ENCODE results near the gene NMNAT1. TPM values are rescaled to one million over a fixed set of nuclear protein-coding genes. Genes with fewer than 3 reads are reported as not detected.
"Not testable (repeated sequence)": the region's sequence is repeated elsewhere in the genome, so short reads cannot be mapped to it uniquely, and the experiment has no call there.

Gene NMNAT1
- total and polyA plus RNA-seq, 2 of the 8 experiments (the other 6 are each of a cell fraction or from before 2014, with no cell fraction given) = 2.0 to 2.5 TPM

- H3K4me1 ChIP-seq (replicated peaks in 1 of 4; ENCODE audit: control insufficient read depth in 3 of 4, insufficient read depth in 4 of 4, low read length in 3 of 4); H4K8ac ChIP-seq (ENCODE audit: extremely low read depth, insufficient read depth, low read length); CTCF ChIA-PET (ENCODE audit: partially characterized antibody); H2AFZ ChIP-seq (ENCODE audit: low read length); H3K27me3 ChIP-seq (replicated peaks in 1 of 4; ENCODE audit: control insufficient read depth in 3 of 4, extremely low read depth in 1 of 4, insufficient read depth in 3 of 4, low read length in 3 of 4); H2BK120ac ChIP-seq (replicated peaks; ENCODE audit: low read depth, low read length); H3K56ac ChIP-seq (replicated peaks; ENCODE audit: insufficient read length, low read depth, low read length); H3K36me3 ChIP-seq (ENCODE audit: control insufficient read depth in 2 of 4, insufficient read depth in 4 of 4, low read length in 3 of 4); DNase-seq (ENCODE audit: low read depth in 1 of 2, low spot score in 2 of 2); H3K18ac ChIP-seq (ENCODE audit: extremely low read depth, low read length); H2BK15ac ChIP-seq (ENCODE audit: low read length); H3K4ac ChIP-seq (replicated peaks; ENCODE audit: insufficient read length, low read depth, low read length); H3K27ac ChIP-seq (ENCODE audit: low read depth, low read length); H3K4me3 ChIP-seq (ENCODE audit: extremely low read depth in 1 of 4, insufficient read depth in 2 of 4, low read depth in 3 of 4, low read length in 4 of 4); H3K4me2 ChIP-seq (ENCODE audit: insufficient read depth in 1 of 2, low read depth in 2 of 2, low read length in 2 of 2); H4K20me1 ChIP-seq (replicated peaks in 1 of 2; ENCODE audit: control insufficient read depth in 1 of 2, insufficient read depth in 2 of 2, low read length in 2 of 2); H2BK5ac ChIP-seq (ENCODE audit: low read depth, low read length); H3K9ac ChIP-seq (replicated peaks in 1 of 4; ENCODE audit: extremely low read depth in 1 of 4, low read depth in 3 of 4, low read length in 3 of 4); H3K79me1 ChIP-seq (ENCODE audit: low read depth, low read length); H3K9me3 ChIP-seq (ENCODE audit: insufficient read depth in 2 of 2, low read depth in 1 of 2, low read length in 1 of 2); H3K23ac ChIP-seq (ENCODE audit: insufficient read length); H2BK12ac ChIP-seq (ENCODE audit: low read depth, low read length); FAIRE-seq; H2BK20ac ChIP-seq (ENCODE audit: low read length); H3K79me2 ChIP-seq (ENCODE audit: control insufficient read depth in 1 of 2, insufficient read depth in 2 of 2, low read length in 2 of 2); H4K5ac ChIP-seq (ENCODE audit: insufficient read length, low read depth, low read length); H3K23me2 ChIP-seq (ENCODE audit: low read depth, low read length); H4K91ac ChIP-seq (replicated peaks; ENCODE audit: insufficient read length, low read length); H2AK5ac ChIP-seq (ENCODE audit: low read depth, low read length); H3K14ac ChIP-seq (ENCODE audit: insufficient read length): not testable (repeated sequence)
- WGBS, 2 experiments (ENCODE audit: extremely low coverage in 1 of 2, insufficient coverage in 1 of 2, insufficient read length in 1 of 2, insufficient replicate concordance in 2 of 2, low coverage in 1 of 2, low lambda C conversion rate in 2 of 2, missing lambda C conversion rate in 1 of 2) = 86% methylated on average over 6 of the region's 24 CpGs; no CpG with 5 or more reads in 1 of the 2 experiments
- POLR2A ChIA-PET (ENCODE audit: partially characterized antibody) = interaction anchor here (0.6 kb wide), 1 partner anchor 28 kb away, joined by 3 read pairs; no protein-coding TSS in a partner anchor
These were observed 85.8 kb downstream of the NMNAT1 start for GRCh38 chr1:10028956-10029500.

Data from H1 (cell line).